ENCODE data around the gene TJP2.
A peak's percentile ranks its signal among the peaks of the same experiment; 100 is the strongest.

TJP2 gene

DNA sequence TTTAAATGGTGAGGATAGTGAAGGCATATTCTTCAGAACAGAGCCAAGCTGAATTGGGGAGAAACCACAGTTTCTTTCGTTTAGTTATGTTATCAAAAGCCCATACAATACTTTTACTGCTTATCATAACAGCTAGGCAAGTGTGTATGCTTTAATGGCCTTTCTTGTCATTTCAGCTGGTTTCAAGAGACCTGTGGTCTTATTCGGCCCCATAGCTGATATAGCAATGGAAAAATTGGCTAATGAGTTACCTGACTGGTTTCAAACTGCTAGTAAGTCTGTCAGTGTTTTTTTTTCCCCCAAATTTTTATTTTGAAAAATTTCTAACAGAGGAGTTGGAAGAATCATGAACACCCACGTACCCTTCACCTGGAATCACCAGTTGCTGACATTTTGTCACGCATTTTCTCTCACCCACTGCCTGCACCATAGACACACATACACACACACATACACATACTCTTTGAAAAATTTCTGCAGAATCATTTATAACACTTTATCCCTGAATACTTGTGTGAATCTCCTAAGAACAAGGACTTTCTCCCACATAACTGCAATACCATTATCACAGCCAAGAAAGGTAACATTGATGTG lies 63.7 kb downstream of the TJP2 start:
- DNase-seq = no peak

GRCh38 chr9:69243116-69243515 lies 69.0 kb downstream of the TJP2 start:
- no peak for DNase-seq

- no peak for DNase-seq
Observed at GRCh38 chr9:69246629-69247028, 72.6 kb downstream of the TJP2 start.

- DNase-seq = no peak
Observed at GRCh38 chr9:69248005-69248404, 73.9 kb downstream of the TJP2 start.

DNA sequence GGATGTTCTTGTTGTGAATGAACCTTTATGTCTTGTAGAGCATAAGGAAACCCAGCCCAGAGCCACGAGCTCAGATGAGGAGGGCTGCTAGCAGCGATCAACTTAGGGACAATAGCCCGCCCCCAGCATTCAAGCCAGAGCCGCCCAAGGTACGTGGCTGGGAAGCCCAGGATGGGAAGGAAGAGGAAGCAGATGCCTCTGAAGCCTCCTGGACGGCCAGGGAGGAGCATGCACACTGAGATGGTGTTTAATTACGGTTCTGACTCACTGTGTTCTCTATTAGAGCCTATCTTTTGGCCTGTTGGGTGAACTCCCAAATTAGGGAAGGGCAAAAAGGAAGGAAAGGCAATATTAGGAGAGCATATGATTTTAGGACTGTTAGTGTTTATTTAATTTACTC lies 75.3 kb downstream of the TJP2 start:
- no peak for DNase-seq

GRCh38 chr9:69250681-69251080 lies 76.6 kb downstream of the TJP2 start:
- DNase-seq = no peak

DNA sequence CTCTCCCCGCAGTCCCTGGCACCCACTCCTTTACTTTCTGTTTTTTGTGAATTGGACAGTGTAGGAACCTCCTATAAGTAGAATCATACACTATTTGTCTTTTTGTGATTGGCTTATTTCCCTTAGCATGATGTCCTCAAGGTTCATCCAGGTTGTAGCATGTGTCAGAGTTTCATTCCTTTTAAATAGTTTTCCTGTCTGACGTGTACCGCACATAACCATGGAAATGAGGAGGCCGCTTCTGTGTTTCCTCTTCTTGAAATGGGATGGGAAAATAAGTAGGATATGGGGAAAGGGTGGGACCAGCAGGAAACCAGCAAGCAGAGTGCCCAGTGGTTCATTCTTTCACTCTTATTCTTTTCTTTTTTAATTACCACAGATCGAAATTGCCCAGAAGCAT lies 78.4 kb downstream of the TJP2 start:
- no peak for DNase-seq

- no peak for DNase-seq
Observed at GRCh38 chr9:69253057-69253456, 79.0 kb downstream of the TJP2 start.

DNA sequence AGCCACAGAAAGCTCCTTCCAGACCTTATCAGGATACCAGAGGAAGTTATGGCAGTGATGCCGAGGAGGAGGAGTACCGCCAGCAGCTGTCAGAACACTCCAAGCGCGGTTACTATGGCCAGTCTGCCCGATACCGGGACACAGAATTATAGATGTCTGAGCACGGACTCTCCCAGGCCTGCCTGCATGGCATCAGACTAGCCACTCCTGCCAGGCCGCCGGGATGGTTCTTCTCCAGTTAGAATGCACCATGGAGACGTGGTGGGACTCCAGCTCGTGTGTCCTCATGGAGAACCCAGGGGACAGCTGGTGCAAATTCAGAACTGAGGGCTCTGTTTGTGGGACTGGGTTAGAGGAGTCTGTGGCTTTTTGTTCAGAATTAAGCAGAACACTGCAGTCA lies 80.1 kb downstream of the TJP2 start:
- DNase-seq = peak; percentile 57

DNA sequence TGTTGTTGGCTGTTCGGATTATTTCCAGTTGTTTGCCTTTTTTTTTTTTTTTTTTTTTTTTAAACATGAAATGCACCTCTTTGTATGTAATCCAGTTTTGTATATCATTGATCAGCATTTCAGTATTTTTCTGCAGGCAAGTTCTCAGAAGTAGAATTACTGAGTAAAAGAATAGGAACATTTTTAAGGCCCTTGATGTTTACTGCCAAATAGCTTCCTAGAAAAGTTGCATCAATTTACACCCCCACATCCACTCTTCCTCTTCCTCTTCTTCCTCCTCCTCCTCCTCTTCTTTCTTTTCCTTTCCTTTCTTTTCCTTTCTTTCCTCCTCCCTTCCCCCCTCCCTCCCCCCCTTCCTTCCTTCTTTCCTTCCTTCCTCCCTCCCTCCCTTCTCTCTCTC lies 81.5 kb downstream of the TJP2 start:
- no peak for DNase-seq

GRCh38 chr9:69258551-69258950 lies 84.5 kb downstream of the TJP2 start:
- no peak for DNase-seq

GRCh38 chr9:69260161-69260560 lies 86.1 kb downstream of the TJP2 start:
- DNase-seq = no peak

DNA sequence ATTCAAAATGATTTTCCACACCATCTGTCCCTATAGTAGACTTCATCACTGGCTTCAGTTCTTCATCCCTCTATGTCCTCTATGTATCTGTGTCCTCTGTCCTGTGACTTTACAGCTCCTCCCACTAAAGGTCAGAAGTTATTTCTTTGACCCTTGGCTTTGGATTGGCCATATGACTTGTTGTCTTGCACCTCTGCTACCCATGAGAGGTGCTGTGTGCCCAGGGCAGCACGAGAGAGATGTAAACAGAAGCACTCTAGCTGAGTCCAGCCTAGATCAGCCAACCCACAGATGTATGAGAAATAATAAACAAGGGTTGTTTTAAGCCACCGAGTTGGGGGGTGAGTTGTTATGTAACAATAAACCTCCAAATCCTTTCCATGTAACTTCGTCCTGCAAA lies 87.6 kb downstream of the TJP2 start:
- no peak for DNase-seq

DNA sequence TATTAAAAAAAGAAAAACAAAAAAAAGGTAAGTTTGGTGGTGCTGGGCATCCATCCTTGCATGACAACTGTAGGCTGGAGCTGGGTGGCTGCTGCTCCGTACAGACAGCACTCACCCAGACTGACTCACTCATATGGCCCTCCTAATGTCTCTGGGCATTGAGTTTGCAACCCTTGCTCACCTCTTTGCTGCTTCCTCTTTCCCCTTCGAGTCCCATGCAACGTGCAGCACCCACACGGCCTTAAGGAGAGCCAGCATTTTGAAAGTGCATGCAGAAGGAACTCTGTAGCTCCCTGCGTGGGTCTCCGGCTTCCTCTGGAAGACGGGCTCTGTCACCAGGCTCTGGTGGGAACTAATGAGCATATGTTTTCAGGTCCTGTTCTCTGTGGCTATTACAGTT lies 90.4 kb downstream of the TJP2 start:
- no peak for DNase-seq

GRCh38 chr9:69265891-69266290 lies 91.8 kb downstream of the TJP2 start:
- no peak for DNase-seq

- no peak for DNase-seq
Observed at GRCh38 chr9:69272212-69272611, 98.1 kb downstream of the TJP2 start.

DNA sequence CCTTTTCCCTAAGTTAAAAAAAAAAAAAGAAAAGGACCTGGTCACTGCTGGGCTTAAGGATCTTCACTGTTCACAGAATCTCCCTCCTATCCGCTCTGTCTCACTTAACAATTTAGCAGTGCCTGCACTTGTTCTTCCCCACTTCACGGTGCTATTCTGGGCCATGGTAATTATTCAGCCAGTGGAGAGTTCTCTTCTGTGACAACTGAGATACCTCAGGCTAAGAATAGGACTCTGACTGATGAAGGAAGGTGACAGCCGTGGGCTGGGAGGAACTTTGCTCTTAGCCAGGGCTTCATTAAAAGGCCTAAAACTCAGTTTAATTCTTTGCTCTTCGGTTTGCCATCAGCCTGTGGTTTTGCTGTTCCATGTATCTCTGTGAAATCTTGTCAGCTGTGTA lies 99.1 kb downstream of the TJP2 start:
- DNase-seq = no peak

DNA sequence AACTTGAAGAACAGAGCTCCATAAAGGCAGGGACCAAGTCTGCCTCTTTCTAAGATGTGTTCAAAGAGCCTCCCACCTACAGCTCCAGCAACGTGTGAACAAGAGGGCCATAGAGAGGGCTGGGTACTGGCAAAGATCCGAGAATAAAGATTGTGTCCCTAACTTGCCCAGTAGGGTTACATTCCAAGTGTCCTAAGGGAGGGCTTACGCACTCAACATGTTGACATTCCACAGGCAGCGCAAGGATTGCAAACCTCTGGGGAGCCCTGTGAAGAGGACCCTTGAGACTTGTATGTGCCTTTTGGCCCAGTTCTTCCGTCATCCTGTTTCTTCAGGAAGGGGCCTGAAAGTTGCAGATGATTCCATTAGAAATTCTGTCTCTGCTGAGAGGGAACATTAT lies 102.7 kb downstream of the TJP2 start:
- DNase-seq = no peak

- DNase-seq = no peak
Observed at GRCh38 chr9:69279084-69279731, 105.1 kb downstream of the TJP2 start.

GRCh38 chr9:69279733-69280132 lies 105.7 kb downstream of the TJP2 start:
- DNase-seq = no peak

DNA sequence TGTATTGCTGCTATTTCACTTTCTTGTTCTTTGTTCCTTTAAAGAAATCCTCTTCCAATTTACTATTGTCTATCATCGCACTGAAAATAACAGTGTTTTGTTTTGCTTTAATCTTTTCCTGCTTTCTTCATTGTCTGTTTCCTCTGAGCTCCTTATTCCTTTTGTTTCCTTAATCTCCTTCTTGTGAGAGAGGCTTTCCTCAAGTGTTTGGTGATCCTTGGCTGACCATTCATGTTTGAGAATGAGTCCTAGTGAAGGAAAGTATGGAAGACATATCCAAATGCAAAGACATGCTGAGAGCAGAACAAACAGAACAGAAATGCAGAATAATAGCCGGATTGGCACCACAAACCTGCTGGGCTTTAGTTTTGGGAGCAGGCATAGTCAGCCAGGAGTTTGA lies 108.9 kb downstream of the TJP2 start:
- no peak for DNase-seq

GRCh38 chr9:69292078-69292477 lies 118.0 kb downstream of the TJP2 start:
- DNase-seq = no peak

GRCh38 chr9:69293156-69293555 lies 119.1 kb downstream of the TJP2 start:
- no peak for DNase-seq

DNA sequence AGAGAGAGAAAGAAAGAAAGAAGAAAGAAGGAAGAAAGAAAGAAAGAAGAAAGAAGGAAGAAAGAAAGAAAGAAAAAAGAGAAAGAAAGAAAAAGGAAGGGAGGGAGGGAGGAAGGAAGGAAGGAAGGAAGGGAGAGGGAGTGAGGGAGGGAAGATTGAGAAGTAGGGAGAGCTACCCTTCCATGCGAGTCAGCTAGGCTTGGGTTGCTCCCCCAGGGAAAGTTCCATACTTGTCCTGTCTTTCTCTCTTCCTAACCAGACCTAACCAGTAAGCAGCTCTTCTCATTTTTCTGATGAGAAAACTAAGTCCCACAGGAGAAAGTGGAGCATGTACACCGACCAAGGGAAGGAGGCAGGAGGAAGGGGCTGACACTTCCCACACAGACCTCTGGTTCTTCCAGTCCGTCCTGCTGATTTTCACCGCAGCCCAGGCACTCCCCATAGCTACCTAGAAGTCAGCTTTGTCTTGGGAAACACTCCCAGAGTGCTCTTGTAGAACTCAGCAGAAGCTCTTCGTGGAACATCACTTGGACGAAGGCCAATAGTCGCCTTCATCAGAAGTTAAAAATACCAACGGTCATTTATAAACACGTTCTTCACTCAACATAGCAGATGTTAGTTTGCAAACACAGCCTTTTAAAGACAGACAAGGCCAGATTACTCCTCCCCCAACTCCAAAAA lies 121.9 kb downstream of the TJP2 start:
- DNase-seq = no peak

Measured in midbrain (tissue), 1 donor.